ENCODE measurements around the gene DAB1.

The DAB1 gene

DNA sequence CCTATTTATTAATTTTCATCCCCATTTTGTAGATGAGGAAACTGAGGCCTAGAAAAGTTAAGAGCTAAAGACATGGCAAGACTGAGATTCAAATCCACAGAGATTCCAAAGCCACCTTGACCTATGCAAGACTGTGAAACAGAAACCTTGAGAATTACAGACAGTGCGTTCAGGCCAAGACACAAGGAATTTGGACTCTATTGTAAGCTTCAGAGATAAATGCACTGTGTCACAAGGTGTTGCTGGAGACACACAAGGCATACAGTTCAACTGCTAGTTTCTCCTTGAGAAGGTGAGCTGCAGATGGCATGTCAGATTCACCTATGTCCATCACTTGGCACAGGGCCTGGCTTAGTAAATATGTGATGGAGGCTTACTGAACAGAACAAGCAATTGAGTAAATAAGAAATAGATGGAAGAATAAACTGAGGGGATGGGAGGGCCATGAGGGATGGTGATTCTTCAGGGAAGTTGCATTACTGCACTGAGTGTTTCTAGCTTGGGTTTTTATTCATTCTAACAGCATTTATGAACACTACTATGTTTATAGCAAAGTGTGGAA, 215.0 kb downstream of the DAB1 start:
- DNase-seq (ENCODE audit: low read depth in 1 of 2, low spot score in 1 of 2) = no peak
- TF ChIP-seq, protein P1, sequence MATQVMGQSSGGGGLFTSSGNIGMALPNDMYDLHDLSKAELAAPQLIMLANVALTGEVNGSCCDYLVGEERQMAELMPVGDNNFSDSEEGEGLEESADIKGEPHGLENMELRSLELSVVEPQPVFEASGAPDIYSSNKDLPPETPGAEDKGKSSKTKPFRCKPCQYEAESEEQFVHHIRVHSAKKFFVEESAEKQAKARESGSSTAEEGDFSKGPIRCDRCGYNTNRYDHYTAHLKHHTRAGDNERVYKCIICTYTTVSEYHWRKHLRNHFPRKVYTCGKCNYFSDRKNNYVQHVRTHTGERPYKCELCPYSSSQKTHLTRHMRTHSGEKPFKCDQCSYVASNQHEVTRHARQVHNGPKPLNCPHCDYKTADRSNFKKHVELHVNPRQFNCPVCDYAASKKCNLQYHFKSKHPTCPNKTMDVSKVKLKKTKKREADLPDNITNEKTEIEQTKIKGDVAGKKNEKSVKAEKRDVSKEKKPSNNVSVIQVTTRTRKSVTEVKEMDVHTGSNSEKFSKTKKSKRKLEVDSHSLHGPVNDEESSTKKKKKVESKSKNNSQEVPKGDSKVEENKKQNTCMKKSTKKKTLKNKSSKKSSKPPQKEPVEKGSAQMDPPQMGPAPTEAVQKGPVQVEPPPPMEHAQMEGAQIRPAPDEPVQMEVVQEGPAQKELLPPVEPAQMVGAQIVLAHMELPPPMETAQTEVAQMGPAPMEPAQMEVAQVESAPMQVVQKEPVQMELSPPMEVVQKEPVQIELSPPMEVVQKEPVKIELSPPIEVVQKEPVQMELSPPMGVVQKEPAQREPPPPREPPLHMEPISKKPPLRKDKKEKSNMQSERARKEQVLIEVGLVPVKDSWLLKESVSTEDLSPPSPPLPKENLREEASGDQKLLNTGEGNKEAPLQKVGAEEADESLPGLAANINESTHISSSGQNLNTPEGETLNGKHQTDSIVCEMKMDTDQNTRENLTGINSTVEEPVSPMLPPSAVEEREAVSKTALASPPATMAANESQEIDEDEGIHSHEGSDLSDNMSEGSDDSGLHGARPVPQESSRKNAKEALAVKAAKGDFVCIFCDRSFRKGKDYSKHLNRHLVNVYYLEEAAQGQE (IDR thresholded peaks at IDR 0.05; ENCODE audit: insufficient replicate concordance, low read depth) = no peak
- TF ChIP-seq GABPA (IDR thresholded peaks at IDR 0.05; ENCODE audit: low read depth) (no peak), POLR2AphosphoS5 (IDR thresholded peaks at IDR 0.05; ENCODE audit: low read depth) (no peak), SPI1 (IDR thresholded peaks at IDR 0.05; ENCODE audit: borderline replicate concordance, low read depth) (no peak)
- TF ChIP-seq, protein P2, sequence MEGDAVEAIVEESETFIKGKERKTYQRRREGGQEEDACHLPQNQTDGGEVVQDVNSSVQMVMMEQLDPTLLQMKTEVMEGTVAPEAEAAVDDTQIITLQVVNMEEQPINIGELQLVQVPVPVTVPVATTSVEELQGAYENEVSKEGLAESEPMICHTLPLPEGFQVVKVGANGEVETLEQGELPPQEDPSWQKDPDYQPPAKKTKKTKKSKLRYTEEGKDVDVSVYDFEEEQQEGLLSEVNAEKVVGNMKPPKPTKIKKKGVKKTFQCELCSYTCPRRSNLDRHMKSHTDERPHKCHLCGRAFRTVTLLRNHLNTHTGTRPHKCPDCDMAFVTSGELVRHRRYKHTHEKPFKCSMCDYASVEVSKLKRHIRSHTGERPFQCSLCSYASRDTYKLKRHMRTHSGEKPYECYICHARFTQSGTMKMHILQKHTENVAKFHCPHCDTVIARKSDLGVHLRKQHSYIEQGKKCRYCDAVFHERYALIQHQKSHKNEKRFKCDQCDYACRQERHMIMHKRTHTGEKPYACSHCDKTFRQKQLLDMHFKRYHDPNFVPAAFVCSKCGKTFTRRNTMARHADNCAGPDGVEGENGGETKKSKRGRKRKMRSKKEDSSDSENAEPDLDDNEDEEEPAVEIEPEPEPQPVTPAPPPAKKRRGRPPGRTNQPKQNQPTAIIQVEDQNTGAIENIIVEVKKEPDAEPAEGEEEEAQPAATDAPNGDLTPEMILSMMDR (IDR thresholded peaks at IDR 0.05; ENCODE audit: insufficient read depth, low read length) = no peak
- H3K27ac ChIP-seq (replicated peaks) = no peak overlapping the region
- H3K4me3 ChIP-seq (replicated peaks; ENCODE audit: insufficient read depth, low read length) = no peak overlapping the region
- no peaks in the 10 kb centered on the region for H3K27me3 ChIP-seq (ENCODE audit: insufficient read depth, poor library complexity, severe bottlenecking)

DNA sequence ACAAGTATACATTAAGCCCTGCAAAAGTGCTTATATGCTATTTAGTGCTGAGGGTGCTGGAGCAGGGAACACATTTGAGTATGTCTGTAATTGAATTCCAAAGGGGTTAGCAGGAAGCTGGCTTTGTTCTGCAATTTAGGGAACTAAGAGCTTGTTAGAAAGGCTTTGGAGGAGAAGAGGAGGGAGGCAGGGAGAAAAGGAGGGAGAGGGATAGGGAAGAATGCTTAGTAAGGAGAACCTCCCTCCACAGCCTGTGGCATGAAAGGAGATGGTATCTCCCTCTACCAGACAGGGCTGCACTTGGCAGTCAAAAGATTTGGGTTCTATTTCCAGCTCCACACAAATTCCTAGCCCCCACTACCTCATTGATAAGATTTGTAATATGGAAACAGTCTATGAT, 217.8 kb downstream of the DAB1 start:
- no peak overlapping the region for H3K4me3 ChIP-seq (replicated peaks; ENCODE audit: insufficient read depth, low read length)
- H3K27ac ChIP-seq (replicated peaks) = no peak overlapping the region
- DNase-seq (ENCODE audit: low read depth in 1 of 2, low spot score in 1 of 2) = no peak
- H3K27me3 ChIP-seq (ENCODE audit: insufficient read depth, poor library complexity, severe bottlenecking) = no peaks in the 10 kb centered on the region
- TF ChIP-seq, protein P2 (IDR thresholded peaks at IDR 0.05; ENCODE audit: insufficient read depth, low read length) = no peak
- TF ChIP-seq GABPA (IDR thresholded peaks at IDR 0.05; ENCODE audit: low read depth) = no peak
- TF ChIP-seq, protein P1 (IDR thresholded peaks at IDR 0.05; ENCODE audit: insufficient replicate concordance, low read depth) = no peak
- no peak for TF ChIP-seq POLR2AphosphoS5 (IDR thresholded peaks at IDR 0.05; ENCODE audit: low read depth)
- no peak for TF ChIP-seq SPI1 (IDR thresholded peaks at IDR 0.05; ENCODE audit: borderline replicate concordance, low read depth)

DNA sequence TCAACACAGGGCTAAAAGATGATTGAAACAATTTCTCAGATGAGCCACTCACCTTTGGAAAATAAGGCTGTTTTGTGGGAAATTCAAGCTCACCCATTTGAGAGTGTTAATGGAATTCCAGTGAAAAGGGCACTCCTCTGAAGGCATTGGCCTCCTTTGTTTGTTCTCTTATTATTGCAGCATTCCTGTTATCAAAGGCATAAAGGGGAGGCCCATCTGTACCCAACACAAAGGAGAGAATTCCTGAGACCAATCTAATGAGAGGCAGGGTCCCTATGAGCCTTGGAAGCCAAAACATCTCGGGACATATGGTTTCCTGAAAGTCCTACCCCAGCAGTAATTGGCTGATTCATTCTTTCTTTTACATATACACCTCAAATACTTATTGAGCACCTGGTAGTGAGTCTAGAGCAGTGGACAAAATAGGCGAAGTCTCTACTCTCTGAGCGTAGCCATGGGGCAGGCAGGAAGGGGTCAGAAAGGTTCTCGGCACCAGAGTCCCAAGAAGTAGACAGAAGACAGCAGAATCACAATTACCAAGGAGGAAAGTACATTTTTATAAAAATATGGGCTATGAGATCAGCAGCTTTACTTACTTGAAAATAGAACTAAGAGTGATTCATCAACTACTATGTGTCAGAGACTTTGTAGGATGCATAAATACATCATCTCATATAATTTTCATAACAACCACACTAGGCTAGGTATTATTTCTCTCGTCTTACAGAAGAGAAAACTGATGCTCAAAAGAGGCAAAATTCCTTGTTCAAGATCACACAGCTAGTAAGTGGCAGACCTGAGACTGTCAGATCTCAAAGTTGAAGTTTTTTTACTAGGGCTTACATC, 218.7 kb downstream of the DAB1 start:
- Histone ChIP-seq H3K27me3 (ENCODE audit: insufficient read depth, poor library complexity, severe bottlenecking) (no peaks in the 10 kb centered on the region), H3K4me3 (replicated peaks; ENCODE audit: insufficient read depth, low read length) (no peak overlapping the region)
- no peak for DNase-seq (ENCODE audit: low read depth in 1 of 2, low spot score in 1 of 2)

More for the DNA sequence above, 218.7 kb downstream of the DAB1 start:
- no peak overlapping the region for H3K27ac ChIP-seq (replicated peaks)
- no peak for TF ChIP-seq GABPA (IDR thresholded peaks at IDR 0.05; ENCODE audit: low read depth)
- TF ChIP-seq SPI1 (IDR thresholded peaks at IDR 0.05; ENCODE audit: borderline replicate concordance, low read depth) = no peak
- TF ChIP-seq POLR2AphosphoS5 (IDR thresholded peaks at IDR 0.05; ENCODE audit: low read depth) = no peak
- TF ChIP-seq, protein P1 (IDR thresholded peaks at IDR 0.05; ENCODE audit: insufficient replicate concordance, low read depth) = no peak
- TF ChIP-seq, protein P2 (IDR thresholded peaks at IDR 0.05; ENCODE audit: insufficient read depth, low read length) = no peak

Measured in HL-60 (cell line).